ENCODE data around the gene PDE11A. TPM values are rescaled to one million over a fixed set of nuclear protein-coding genes. Genes with fewer than 3 reads are reported as not detected.

PDE11A gene
- total and polyA plus RNA-seq, 8 donors: 0.28 to 5.0 (median 1.7) TPM

- TF ChIP-seq, protein P1, sequence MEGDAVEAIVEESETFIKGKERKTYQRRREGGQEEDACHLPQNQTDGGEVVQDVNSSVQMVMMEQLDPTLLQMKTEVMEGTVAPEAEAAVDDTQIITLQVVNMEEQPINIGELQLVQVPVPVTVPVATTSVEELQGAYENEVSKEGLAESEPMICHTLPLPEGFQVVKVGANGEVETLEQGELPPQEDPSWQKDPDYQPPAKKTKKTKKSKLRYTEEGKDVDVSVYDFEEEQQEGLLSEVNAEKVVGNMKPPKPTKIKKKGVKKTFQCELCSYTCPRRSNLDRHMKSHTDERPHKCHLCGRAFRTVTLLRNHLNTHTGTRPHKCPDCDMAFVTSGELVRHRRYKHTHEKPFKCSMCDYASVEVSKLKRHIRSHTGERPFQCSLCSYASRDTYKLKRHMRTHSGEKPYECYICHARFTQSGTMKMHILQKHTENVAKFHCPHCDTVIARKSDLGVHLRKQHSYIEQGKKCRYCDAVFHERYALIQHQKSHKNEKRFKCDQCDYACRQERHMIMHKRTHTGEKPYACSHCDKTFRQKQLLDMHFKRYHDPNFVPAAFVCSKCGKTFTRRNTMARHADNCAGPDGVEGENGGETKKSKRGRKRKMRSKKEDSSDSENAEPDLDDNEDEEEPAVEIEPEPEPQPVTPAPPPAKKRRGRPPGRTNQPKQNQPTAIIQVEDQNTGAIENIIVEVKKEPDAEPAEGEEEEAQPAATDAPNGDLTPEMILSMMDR (IDR thresholded peaks at IDR 0.05): no peak
- no peak for ATAC-seq
These were observed 407.2 kb downstream of the PDE11A start for GRCh38 chr2:177665328-177665727.

GRCh38 chr2:177662895-177663294 lies 409.7 kb downstream of the PDE11A start:
- ATAC-seq: no peak
- TF ChIP-seq, protein P1 (IDR thresholded peaks at IDR 0.05): no peak
- no peak for FAIRE-seq

More at GRCh38 chr2:177665328-177665727, 407.2 kb downstream of the PDE11A start:
- 70 to 71% methylated on average over 4 of the region's 4 CpGs for WGBS, 2 donors
- DNase-seq (no peak), FAIRE-seq (no peak)
- intact Hi-C loops (cut with DNase I): no loop called here
- no peaks in the 10 kb centered on the region for H3K36me3 ChIP-seq
- H3K27me3 ChIP-seq: no peaks in the 10 kb centered on the region
- H3K27ac ChIP-seq: no peak overlapping the region
- no peaks in the 10 kb centered on the region for H3K9me3 ChIP-seq
- no peaks in the 10 kb centered on the region for H3K4me1 ChIP-seq
- no peak overlapping the region for H3K4me3 ChIP-seq

GRCh38 chr2:177660742-177661141 lies 411.8 kb downstream of the PDE11A start:
- ATAC-seq: no peak
- Histone ChIP-seq H3K4me1 (no peaks in the 10 kb centered on the region), H3K4me3 (no peak overlapping the region), H3K27ac (no peak overlapping the region), H3K36me3 (no peaks in the 10 kb centered on the region), H3K27me3 (no peaks in the 10 kb centered on the region), H3K9me3 (no peaks in the 10 kb centered on the region)
- FAIRE-seq: no peak
- 61% methylated on average over 3 of the region's 3 CpGs for WGBS, 2 donors
- intact Hi-C loops (cut with DNase I): no loop called here
- no peak for DNase-seq
- TF ChIP-seq, protein P1 (IDR thresholded peaks at IDR 0.05): no peak

More at GRCh38 chr2:177662895-177663294, 409.7 kb downstream of the PDE11A start:
- Histone ChIP-seq H3K4me3 (no peak overlapping the region), H3K9me3 (no peaks in the 10 kb centered on the region), H3K27me3 (no peaks in the 10 kb centered on the region), H3K27ac (no peak overlapping the region), H3K4me1 (no peaks in the 10 kb centered on the region), H3K36me3 (no peaks in the 10 kb centered on the region)
- intact Hi-C loops (cut with DNase I): no loop called here
- no peak for DNase-seq
- WGBS, 2 donors: 70 to 73% methylated on average over 4 of the region's 4 CpGs

DNA sequence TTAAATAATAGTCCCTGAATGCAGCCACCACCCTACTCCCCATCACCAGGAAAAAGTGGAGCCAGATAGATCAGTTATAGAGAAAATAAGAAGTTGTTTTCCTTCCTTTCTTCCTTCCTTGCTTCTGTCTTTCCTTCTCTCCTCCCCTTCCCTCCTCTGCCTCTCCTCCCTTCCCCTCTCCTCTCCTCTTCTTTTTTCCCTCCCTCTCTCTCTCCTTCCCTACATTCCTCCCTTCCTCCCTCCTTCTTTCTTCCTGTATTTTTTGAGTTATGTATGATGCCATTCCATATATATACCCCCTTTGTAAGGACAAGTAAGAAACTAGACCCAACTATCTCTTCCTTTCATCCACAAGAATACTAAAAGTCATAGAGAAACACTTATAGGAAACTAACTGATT lies 414.3 kb downstream of the PDE11A start:
- no peak for FAIRE-seq
- no peaks in the 10 kb centered on the region for H3K27me3 ChIP-seq

GRCh38 chr2:177651833-177652232 lies 420.7 kb downstream of the PDE11A start:
- WGBS, 2 donors: 73 to 78% methylated on average over 7 of the region's 7 CpGs

More for the DNA sequence above, 414.3 kb downstream of the PDE11A start:
- DNase-seq: no peak
- no peak overlapping the region for H3K27ac ChIP-seq
- H3K9me3 ChIP-seq: no peaks in the 10 kb centered on the region
- H3K4me1 ChIP-seq: no peaks in the 10 kb centered on the region
- TF ChIP-seq, protein P1 (IDR thresholded peaks at IDR 0.05): no peak
- no peak overlapping the region for H3K4me3 ChIP-seq
- H3K36me3 ChIP-seq: no peaks in the 10 kb centered on the region
- intact Hi-C loops (cut with DNase I): no loop called here
- ATAC-seq: no peak

More at GRCh38 chr2:177651833-177652232, 420.7 kb downstream of the PDE11A start:
- no peaks in the 10 kb centered on the region for H3K9me3 ChIP-seq
- H3K27me3 ChIP-seq: no peaks in the 10 kb centered on the region
- H3K4me3 ChIP-seq: no peak overlapping the region
- no peak overlapping the region for H3K27ac ChIP-seq
- DNase-seq (no peak), ATAC-seq (no peak), FAIRE-seq (no peak)
- TF ChIP-seq, protein P1 (IDR thresholded peaks at IDR 0.05): no peak
- H3K4me1 ChIP-seq: no peaks in the 10 kb centered on the region
- intact Hi-C loops (cut with DNase I): no loop called here
- no peaks in the 10 kb centered on the region for H3K36me3 ChIP-seq

Measured in pancreas (tissue), 10 donors.